GM19324 (cell line): ENCODE results near the gene FASTKD3.

ENCODE experiments used
- ATAC-seq: cut with Tn5 transposase; IDR thresholded peaks from one replicate; pipeline ENCODE4 v1.9.1; 2021; ENCODE audit warnings: mild to moderate bottlenecking, moderate library complexity; ENCODE audit not compliant: unreplicated experiment, low FRiP score

The FASTKD3 gene

GRCh38 chr5:7882926-7883325, 14.1 kb upstream of the FASTKD3 start:
- no peak for ATAC-seq

- ATAC-seq = no peak
Observed at GRCh38 chr5:7881816-7882215, 13.0 kb upstream of the FASTKD3 start.

- no peak for ATAC-seq
Observed at GRCh38 chr5:7881091-7881490, 12.3 kb upstream of the FASTKD3 start.

GRCh38 chr5:7878381-7878873, 9.6 kb upstream of the FASTKD3 start:
- peak; percentile 80 for ATAC-seq

- ATAC-seq = no peak
Observed at GRCh38 chr5:7877851-7878250, 9.0 kb upstream of the FASTKD3 start.

- no peak for ATAC-seq
Observed at GRCh38 chr5:7876867-7877266, 8.0 kb upstream of the FASTKD3 start.

- no peak for ATAC-seq
Observed at GRCh38 chr5:7875151-7875550, 6.3 kb upstream of the FASTKD3 start.

- no peak for ATAC-seq
Observed at GRCh38 chr5:7874639-7875038, 5.8 kb upstream of the FASTKD3 start.

- no peak for ATAC-seq
Observed at GRCh38 chr5:7873216-7873615, 4.4 kb upstream of the FASTKD3 start.

- no peak for ATAC-seq
Observed at GRCh38 chr5:7872517-7873130, 3.8 kb upstream of the FASTKD3 start.

GRCh38 chr5:7871653-7872052, 2.8 kb upstream of the FASTKD3 start:
- ATAC-seq = no peak

- peak; percentile 30 for ATAC-seq
Observed at GRCh38 chr5:7869474-7870136, 774 bp upstream of the FASTKD3 start.

GRCh38 chr5:7868427-7868772, 431 bp downstream of the FASTKD3 start:
- no peak for ATAC-seq

GRCh38 chr5:7867260-7867659, 1.6 kb downstream of the FASTKD3 start:
- no peak for ATAC-seq

GRCh38 chr5:7866196-7866595, 2.6 kb downstream of the FASTKD3 start:
- ATAC-seq = no peak

- ATAC-seq = no peak
Observed at GRCh38 chr5:7857926-7858632, 10.8 kb downstream of the FASTKD3 start.

- no peak for ATAC-seq
Observed at GRCh38 chr5:7857361-7857760, 11.5 kb downstream of the FASTKD3 start.

- no peak for ATAC-seq
Observed at GRCh38 chr5:7856855-7857254, 12.0 kb downstream of the FASTKD3 start.

GRCh38 chr5:7855611-7856010, 13.2 kb downstream of the FASTKD3 start:
- ATAC-seq = no peak

GRCh38 chr5:7852988-7853387, 15.8 kb downstream of the FASTKD3 start:
- ATAC-seq = no peak

- no peak for ATAC-seq
Observed at GRCh38 chr5:7852542-7852941, 16.3 kb downstream of the FASTKD3 start.
